ENCODE data around the gene PSD2. TPM values are rescaled to one million over a fixed set of nuclear protein-coding genes. Genes with fewer than 3 reads are reported as not detected.

Gene PSD2
- 0.05 to 0.10 TPM (median 0.06 TPM) in 3 of 5 replicates, not detected in the others for total RNA-seq (2022; extraction: Qiagen RNA extraction; ENCODE audit: low read depth)

DNA sequence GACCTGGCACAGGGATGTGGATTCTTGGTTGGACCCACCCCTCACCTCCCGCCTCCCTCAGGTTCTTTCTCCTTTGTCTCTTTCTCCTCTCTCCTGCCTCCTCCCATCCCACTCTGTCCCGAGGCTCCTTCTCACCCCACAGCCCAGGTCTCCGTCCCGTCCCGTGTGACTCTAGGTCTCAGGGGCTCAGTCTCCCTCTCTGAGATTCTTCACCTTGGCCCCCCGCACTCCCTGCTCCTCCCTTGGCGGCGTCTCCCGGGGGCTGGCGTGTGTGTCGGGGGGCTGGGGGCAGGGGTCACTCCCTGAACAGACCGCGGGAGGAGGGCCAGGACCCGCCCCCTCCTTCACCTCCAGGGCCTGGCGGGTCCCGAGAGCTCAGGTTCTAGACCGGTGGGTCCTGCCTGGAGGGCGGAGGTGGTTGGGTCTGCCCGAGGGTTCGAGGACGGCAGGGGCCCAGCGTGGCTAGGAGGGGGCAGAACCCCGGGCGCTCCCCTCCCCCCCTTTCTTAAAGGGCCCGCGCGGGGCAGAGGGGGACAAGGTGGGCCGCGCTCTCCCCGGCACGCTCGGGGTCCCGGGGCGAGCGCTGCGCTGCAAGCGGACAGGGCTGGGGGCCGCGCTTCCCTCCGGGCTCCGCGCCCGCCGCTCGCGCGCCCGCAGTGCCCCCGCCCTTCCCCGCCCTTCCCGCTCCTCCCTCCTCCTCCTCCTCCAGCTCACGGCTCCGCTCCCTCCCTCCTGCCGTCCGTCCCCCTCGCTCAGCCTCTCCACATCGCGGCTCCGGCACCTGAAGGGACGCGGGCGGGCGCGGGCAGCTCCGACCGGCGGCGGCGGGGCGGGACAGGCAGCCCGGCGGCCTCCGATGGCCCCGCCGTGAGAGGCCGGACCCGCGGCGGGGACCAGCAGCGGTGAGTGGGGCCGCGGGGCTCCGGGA, at the start of gene PSD2:
Gene PSD2, plus strand, starts transcription at position 735 of the 928 bp plus-strand sequence. CDS start 13,633 bp downstream, outside the sequence.

Other genes starting within 250 kb of the PSD2 start
- gene UBE2D2, start 234.5 kb upstream of the PSD2 start, total RNA-seq (2022; extraction: Qiagen RNA extraction; ENCODE audit: low read depth), result 108 to 160 TPM (median 157 TPM) in 5 replicates
- gene CXXC5, start 147.5 kb upstream of the PSD2 start, total RNA-seq (2022; extraction: Qiagen RNA extraction; ENCODE audit: low read depth), result 17.1 to 24.9 TPM (median 21.3 TPM) in 5 replicates
- 1.8 to 2.8 TPM (median 2.1 TPM) in 5 replicates for gene NRG2, start 247.5 kb downstream of the PSD2 start, total RNA-seq (2022; extraction: Qiagen RNA extraction; ENCODE audit: low read depth)